MCF 10A (cell line): ENCODE measurements around the gene MAD1L1. TPM values are rescaled to one million over a fixed set of nuclear protein-coding genes. Genes with fewer than 3 reads are reported as not detected.
A peak's percentile ranks its signal among the peaks of the same experiment; 100 is the strongest.

ENCODE experiments used
- BruUV-seq: library from RNA; stranded (reverse); fragments of 400-500 nt; replicated peaks from 2 replicates; lab custom pipeline; 2021; lab: Mats Ljungman, UMichigan
- CTCF ChIA-PET: fragments of 300-600 bp; sonication (Branson Sonifier 250); formaldehyde crosslinking; extraction: SDS; loops from one replicate; lab custom pipeline; 2021; ENCODE audit warnings: antibody characterized with exemption, inconsistent platforms; lab: Yijun Ruan, JAX
- POLR2A ChIA-PET: fragments of 300-600, 350-650 bp; sonication (Branson Sonifier 250); formaldehyde crosslinking; extraction: SDS; loops from one replicate; lab custom pipeline; 2020; ENCODE audit warnings: antibody characterized with exemption, inconsistent platforms; lab: Yijun Ruan, JAX
- DNase-seq: peaks from one replicate; pipeline ENCODE4 v3.0.0-alpha.2; 2018; ENCODE audit not compliant: unreplicated experiment
- H3K27ac Mint-ChIP-seq: one replicate; pipeline ENCODE4 v1.8.0; 2022; ENCODE audit warnings: mild to moderate bottlenecking, low read depth, mixed read lengths; ENCODE audit not compliant: unreplicated experiment
- H3K27me3 Mint-ChIP-seq: one replicate; pipeline ENCODE4 v1.8.0; 2022; ENCODE audit warnings: mixed read lengths; ENCODE audit not compliant: insufficient read depth, unreplicated experiment
- H3K36me3 Mint-ChIP-seq: one replicate; pipeline ENCODE4 v1.8.0; 2022; ENCODE audit warnings: mild to moderate bottlenecking, moderate library complexity, mixed read lengths; ENCODE audit not compliant: insufficient read depth, unreplicated experiment
- H3K4me1 Mint-ChIP-seq: one replicate; pipeline ENCODE4 v1.8.0; 2022; ENCODE audit warnings: mixed read lengths; ENCODE audit not compliant: insufficient read depth, unreplicated experiment
- H3K4me3 Mint-ChIP-seq: one replicate; pipeline ENCODE4 v1.8.0; 2022; ENCODE audit warnings: mild to moderate bottlenecking, moderate library complexity, mixed read lengths; ENCODE audit not compliant: unreplicated experiment
- H3K9me3 Mint-ChIP-seq: one replicate; pipeline ENCODE4 v1.8.0; 2022; ENCODE audit warnings: mixed read lengths; ENCODE audit not compliant: unreplicated experiment
- intact Hi-C: fragments of 100-400 bp; cut with micrococcal nuclease; formaldehyde crosslinking; loops from 2 replicates; pipeline ENCODE4 v1.14.1; 2022
- total RNA-seq: library from RNA; stranded (reverse); gene quantifications from 2 replicates; pipeline ENCODE4 v1.2.3, GENCODE V29; 2022
- TF ChIP-seq, protein P1 (sequence below): fragments of 200-600 bp; IDR thresholded peaks from one replicate; pipeline ENCODE4 v1.8.0; 2022; ENCODE audit warnings: antibody characterized with exemption, mild to moderate bottlenecking; ENCODE audit not compliant: unreplicated experiment

Gene MAD1L1
- total RNA-seq, 1 experiment from 2014 or later, result 25.2 TPM

GRCh38 chr7:2175514-2175913 lies 57.2 kb downstream of the MAD1L1 start:
- Mint-ChIP-seq H3K36me3 (peaks cover 13% of the 10 kb centered on the region), H3K27me3 (no peaks in the 10 kb centered on the region), H3K4me1 (peaks cover 33% of the 10 kb centered on the region), H3K4me3 (no peak overlapping the region), H3K27ac (peak overlapping the region; percentile 21), H3K9me3 (no peaks in the 10 kb centered on the region)
- CTCF ChIA-PET, result interaction anchor here (0.7 kb wide), 1 partner anchor 179 kb away, joined by 4 read pairs; no protein-coding TSS in a partner anchor
- POLR2A ChIA-PET, result interaction anchor here (0.6 to 1.0 kb wide), 2 partner anchors 50 to 79 kb away, joined by 3 to 5 read pairs; no protein-coding TSS in a partner anchor
- TF ChIP-seq, protein P1, sequence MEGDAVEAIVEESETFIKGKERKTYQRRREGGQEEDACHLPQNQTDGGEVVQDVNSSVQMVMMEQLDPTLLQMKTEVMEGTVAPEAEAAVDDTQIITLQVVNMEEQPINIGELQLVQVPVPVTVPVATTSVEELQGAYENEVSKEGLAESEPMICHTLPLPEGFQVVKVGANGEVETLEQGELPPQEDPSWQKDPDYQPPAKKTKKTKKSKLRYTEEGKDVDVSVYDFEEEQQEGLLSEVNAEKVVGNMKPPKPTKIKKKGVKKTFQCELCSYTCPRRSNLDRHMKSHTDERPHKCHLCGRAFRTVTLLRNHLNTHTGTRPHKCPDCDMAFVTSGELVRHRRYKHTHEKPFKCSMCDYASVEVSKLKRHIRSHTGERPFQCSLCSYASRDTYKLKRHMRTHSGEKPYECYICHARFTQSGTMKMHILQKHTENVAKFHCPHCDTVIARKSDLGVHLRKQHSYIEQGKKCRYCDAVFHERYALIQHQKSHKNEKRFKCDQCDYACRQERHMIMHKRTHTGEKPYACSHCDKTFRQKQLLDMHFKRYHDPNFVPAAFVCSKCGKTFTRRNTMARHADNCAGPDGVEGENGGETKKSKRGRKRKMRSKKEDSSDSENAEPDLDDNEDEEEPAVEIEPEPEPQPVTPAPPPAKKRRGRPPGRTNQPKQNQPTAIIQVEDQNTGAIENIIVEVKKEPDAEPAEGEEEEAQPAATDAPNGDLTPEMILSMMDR, result no peak
- peak; percentile 95 for DNase-seq
- BruUV-seq, result no TSS peak
- intact Hi-C loops, result loop anchor here (1.0 kb wide), 1 partner anchor 65 kb away; no protein-coding TSS in a partner anchor

DNA sequence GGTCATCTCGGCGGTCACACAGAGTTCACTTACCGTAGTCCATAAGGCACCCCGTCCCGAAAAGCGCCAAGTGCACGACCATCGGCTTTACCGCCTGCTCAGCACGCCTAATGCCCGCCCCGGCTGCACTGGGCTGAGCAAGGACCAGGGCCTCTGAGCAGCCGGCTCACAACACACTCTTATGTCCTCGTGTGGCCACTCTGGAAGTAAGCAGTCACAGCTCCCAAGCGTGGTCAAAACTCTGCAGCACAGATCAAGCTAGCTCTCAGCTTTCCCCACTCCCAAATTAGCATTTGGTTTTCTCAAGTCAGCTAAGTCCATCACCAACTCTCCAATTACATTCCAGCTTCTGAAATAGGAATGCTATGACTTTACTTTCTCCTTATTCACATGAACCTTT lies 57.7 kb downstream of the MAD1L1 start:
- peak overlapping the region; percentile 21 for H3K27ac Mint-ChIP-seq
- peaks cover 38% of the 10 kb centered on the region for H3K4me1 Mint-ChIP-seq
- intact Hi-C loops, result loop anchor here (1.0 kb wide), 1 partner anchor 65 kb away; no protein-coding TSS in a partner anchor
- DNase-seq, result no peak
- no TSS peak for BruUV-seq
- POLR2A ChIA-PET, result interaction anchor here (0.6 to 1.0 kb wide), 2 partner anchors 50 to 79 kb away, joined by 3 to 5 read pairs; no protein-coding TSS in a partner anchor
- H3K36me3 Mint-ChIP-seq, result peaks cover 17% of the 10 kb centered on the region
- no peak overlapping the region for H3K4me3 Mint-ChIP-seq
- CTCF ChIA-PET, result interaction anchor here (0.7 kb wide), 1 partner anchor 179 kb away, joined by 4 read pairs; no protein-coding TSS in a partner anchor
- no peaks in the 10 kb centered on the region for H3K9me3 Mint-ChIP-seq
- H3K27me3 Mint-ChIP-seq, result no peaks in the 10 kb centered on the region
- TF ChIP-seq, protein P1, result no peak

GRCh38 chr7:2173189-2173827 lies 59.4 kb downstream of the MAD1L1 start:
- peaks cover 19% of the 10 kb centered on the region for H3K36me3 Mint-ChIP-seq
- CTCF ChIA-PET, result interaction anchor here (1.1 kb wide), 1 partner anchor 35 kb away, joined by 5 read pairs; no protein-coding TSS in a partner anchor
- H3K4me3 Mint-ChIP-seq, result peak overlapping the region; percentile 13
- no peaks in the 10 kb centered on the region for H3K9me3 Mint-ChIP-seq
- peaks cover 47% of the 10 kb centered on the region for H3K4me1 Mint-ChIP-seq
- H3K27me3 Mint-ChIP-seq, result no peaks in the 10 kb centered on the region
- DNase-seq, result no peak
- POLR2A ChIA-PET, result interaction anchor here (0.7 to 0.8 kb wide), 2 partner anchors 17 to 202 kb away, joined by 3 read pairs; no protein-coding TSS in a partner anchor
- intact Hi-C loops, result no loop called here
- H3K27ac Mint-ChIP-seq, result no peak overlapping the region
- TF ChIP-seq, protein P1, result no peak
- BruUV-seq, result no TSS peak
